K562 (cell line): ENCODE results near the gene TP53I13. TPM values are rescaled to one million over a fixed set of nuclear protein-coding genes. Genes with fewer than 3 reads are reported as not detected.

Experiments used
- ATF2 ChIP-seq: sonication (generic); formaldehyde crosslinking; IDR thresholded peaks from 2 replicates; pipeline ENCODE4 v1.8.1; 2022; ENCODE audit warnings: missing genetic modification reagents
- BCLAF1 ChIP-seq, 2 experiments: fragments of 450-650 bp in 1 of 2; IDR thresholded peaks; 2 replicates each; pipeline ENCODE4 v1.6.1; 2011 to 2017; ENCODE audit warnings: low read depth in 2 of 2, antibody characterized with exemption in 1 of 2, borderline replicate concordance in 1 of 2, low read length in 1 of 2, mild to moderate bottlenecking in 1 of 2, mixed read lengths in 1 of 2; ENCODE audit not compliant: control insufficient read depth in 1 of 2
- ELF4 ChIP-seq: fragments of 450-650 bp; formaldehyde crosslinking; IDR thresholded peaks from 2 replicates; pipeline ENCODE4 v1.4.0; 2022; ENCODE audit warnings: missing genetic modification characterization
- KDM1A ChIP-seq, 2 experiments: fragments of 450-650 bp; IDR thresholded peaks; 2 replicates each; pipeline ENCODE4 v1.6.1; 2016; ENCODE audit warnings: mild to moderate bottlenecking in 2 of 2
- LEF1 ChIP-seq: fragments of 450-650 bp; IDR thresholded peaks from 2 replicates; pipeline ENCODE4 v1.6.1; 2016; ENCODE audit warnings: mild to moderate bottlenecking
- NRF1 ChIP-seq, 2 experiments: fragments of 450-650 bp; IDR thresholded peaks in 1 of 2; conservative IDR thresholded peaks in 1 of 2; 2 replicates each; pipeline ENCODE4 v1.6.1; 2014; ENCODE audit warnings: mild to moderate bottlenecking in 2 of 2
- POLR2AphosphoS2 ChIP-seq: IDR thresholded peaks from 2 replicates; pipeline ENCODE4 v1.6.1; 2012; ENCODE audit warnings: low read length, improper control_type of control experiment
- RBM17 ChIP-seq: fragments of 200-400 bp; formaldehyde crosslinking; IDR thresholded peaks from 2 replicates; pipeline ENCODE4 v1.6.1; 2017; ENCODE audit warnings: low read depth, mild to moderate bottlenecking, low read length, borderline replicate concordance
- TAL1 ChIP-seq: fragments of 450-650 bp; IDR thresholded peaks from 2 replicates; pipeline ENCODE4 v1.6.1; 2016; ENCODE audit warnings: mild to moderate bottlenecking
- XRCC4 ChIP-seq: IDR thresholded peaks from one replicate; pipeline ENCODE4 v1.6.1; 2011; ENCODE audit not compliant: insufficient read depth, insufficient read length; ENCODE audit errors: extremely low read depth
- YY1 ChIP-seq, 3 experiments: IDR thresholded peaks; 2 replicates each; pipeline ENCODE4 v1.6.1; 2011; ENCODE audit warnings: low read length in 2 of 3, mild to moderate bottlenecking in 2 of 3, moderate library complexity in 2 of 3, borderline replicate concordance in 1 of 3, control low read depth in 1 of 3, low read depth in 1 of 3; ENCODE audit not compliant: insufficient read depth in 3 of 3, insufficient replicate concordance in 2 of 3, control insufficient read depth in 1 of 3, insufficient read length in 1 of 3; ENCODE audit errors: extremely low read depth in 1 of 3
- ZNF232 ChIP-seq: sonication (generic); formaldehyde crosslinking; IDR thresholded peaks from 2 replicates; pipeline ENCODE4 v1.8.0; 2022; ENCODE audit warnings: mild to moderate bottlenecking, missing genetic modification reagents
- ZNF239 ChIP-seq: fragments of 250-450 bp; sonication (Bioruptor Pico); IDR thresholded peaks from 2 replicates; pipeline ENCODE4 v1.4.0; 2020; ENCODE audit warnings: mild to moderate bottlenecking
- ZNF263 ChIP-seq: sonication (generic); formaldehyde crosslinking; IDR thresholded peaks from 2 replicates; pipeline ENCODE4 v1.8.0; 2022; ENCODE audit warnings: mild to moderate bottlenecking, missing genetic modification reagents, borderline replicate concordance
- polyA plus RNA-seq, 8 experiments: library from polyadenylated mRNA; depleted of rRNA in 4 of 8; stranded (reverse) in 5 of 8; unstranded in 3 of 8; fragments of >200 nt; fragmentation: Nextera tagmentation in 2 of 8; fragmentation: Illumina TruSeq in 1 of 8; extraction: Ambion mirVana in 2 of 8; extraction: Trizol in 1 of 8; gene quantifications; 2 replicates each; pipeline versions ENCODE4 v1.2.1 to v1.2.3, GENCODE V29; 2011 to 2014; ENCODE audit warnings: inconsistent platforms in 1 of 8, missing spikeins in 1 of 8
- total RNA-seq, 7 experiments: library from RNA; depleted of rRNA in 6 of 7; stranded (reverse); fragments of >200 nt in 6 of 7; fragmentation: Illumina TruSeq in 2 of 7; extraction: Trizol in 2 of 7; gene quantifications; 2 replicates each; pipeline versions ENCODE4 v1.2.1 to v1.2.3, GENCODE V29; 2011 to 2021; ENCODE audit warnings: low replicate concordance in 1 of 7
- TF ChIP-seq, protein P1 (sequence below): fragments of 450-650 bp; formaldehyde crosslinking; IDR thresholded peaks from 2 replicates; pipeline ENCODE4 v1.4.0; 2022; ENCODE audit warnings: mild to moderate bottlenecking, moderate library complexity
- TF ChIP-seq, protein P2 (sequence below), 2 experiments: IDR thresholded peaks; 2 replicates each; pipeline ENCODE4 v1.6.1; 2012; ENCODE audit warnings: improper control_type of control experiment in 2 of 2, low read depth in 2 of 2, low read length in 2 of 2, borderline replicate concordance in 1 of 2

The TP53I13 gene
- total and polyA plus RNA-seq, 9 of the 15 experiments (the other 6 are each of a cell fraction or from before 2014, with no cell fraction given) = 0.08 to 28.3 (median 9.1) TPM

GRCh38 chr17:29617481-29618271 lies 49.2 kb downstream of the TP53I13 start (continued):
- TF ChIP-seq YY1 (IDR thresholded peaks at IDR 0.05; ENCODE audit: borderline replicate concordance in 1 of 3, control insufficient read depth in 1 of 3, extremely low read depth in 1 of 3, insufficient read depth in 3 of 3, insufficient read length in 1 of 3, insufficient replicate concordance in 2 of 3, low read depth in 1 of 3, low read length in 2 of 3) (peak in 2 of 3 experiments; percentile 28 to 50), ZNF232 (CRISPR knock-in tag) (no peak), ZNF263 (CRISPR knock-in tag) (no peak), BCLAF1 (IDR thresholded peaks at IDR 0.05; ENCODE audit: borderline replicate concordance in 1 of 2, control insufficient read depth in 1 of 2, low read depth in 2 of 2, low read length in 1 of 2) (no peak), ELF4 (CRISPR knock-in tag) (no peak), RBM17 (no peak), ZNF239 (no peak), NRF1 (conservative IDR thresholded peaks at IDR 0.05 in 1 of 2, IDR thresholded peaks at IDR 0.05 in 1 of 2) (peak; percentile 70 to 75), XRCC4 (no peak), ATF2 (CRISPR knock-in tag) (no peak), POLR2AphosphoS2 (no peak), KDM1A (IDR thresholded peaks at IDR 0.05) (no peak), TAL1 (no peak), LEF1 (0 out of 2 replicates have a peak, but pooled peaks have one; percentile 34)
- TF ChIP-seq, protein P1, sequence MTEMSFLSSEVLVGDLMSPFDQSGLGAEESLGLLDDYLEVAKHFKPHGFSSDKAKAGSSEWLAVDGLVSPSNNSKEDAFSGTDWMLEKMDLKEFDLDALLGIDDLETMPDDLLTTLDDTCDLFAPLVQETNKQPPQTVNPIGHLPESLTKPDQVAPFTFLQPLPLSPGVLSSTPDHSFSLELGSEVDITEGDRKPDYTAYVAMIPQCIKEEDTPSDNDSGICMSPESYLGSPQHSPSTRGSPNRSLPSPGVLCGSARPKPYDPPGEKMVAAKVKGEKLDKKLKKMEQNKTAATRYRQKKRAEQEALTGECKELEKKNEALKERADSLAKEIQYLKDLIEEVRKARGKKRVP = no peak
- TF ChIP-seq, protein P2, sequence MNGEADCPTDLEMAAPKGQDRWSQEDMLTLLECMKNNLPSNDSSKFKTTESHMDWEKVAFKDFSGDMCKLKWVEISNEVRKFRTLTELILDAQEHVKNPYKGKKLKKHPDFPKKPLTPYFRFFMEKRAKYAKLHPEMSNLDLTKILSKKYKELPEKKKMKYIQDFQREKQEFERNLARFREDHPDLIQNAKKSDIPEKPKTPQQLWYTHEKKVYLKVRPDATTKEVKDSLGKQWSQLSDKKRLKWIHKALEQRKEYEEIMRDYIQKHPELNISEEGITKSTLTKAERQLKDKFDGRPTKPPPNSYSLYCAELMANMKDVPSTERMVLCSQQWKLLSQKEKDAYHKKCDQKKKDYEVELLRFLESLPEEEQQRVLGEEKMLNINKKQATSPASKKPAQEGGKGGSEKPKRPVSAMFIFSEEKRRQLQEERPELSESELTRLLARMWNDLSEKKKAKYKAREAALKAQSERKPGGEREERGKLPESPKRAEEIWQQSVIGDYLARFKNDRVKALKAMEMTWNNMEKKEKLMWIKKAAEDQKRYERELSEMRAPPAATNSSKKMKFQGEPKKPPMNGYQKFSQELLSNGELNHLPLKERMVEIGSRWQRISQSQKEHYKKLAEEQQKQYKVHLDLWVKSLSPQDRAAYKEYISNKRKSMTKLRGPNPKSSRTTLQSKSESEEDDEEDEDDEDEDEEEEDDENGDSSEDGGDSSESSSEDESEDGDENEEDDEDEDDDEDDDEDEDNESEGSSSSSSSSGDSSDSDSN (IDR thresholded peaks at IDR 0.05; ENCODE audit: borderline replicate concordance in 1 of 2, low read depth in 2 of 2, low read length in 2 of 2) = peak; percentile 90 to 99
